HCT116 (cell line): ENCODE results near the gene SLC13A3.

ENCODE experiments used
- ATF3 ChIP-seq: IDR thresholded peaks from 2 replicates; pipeline ENCODE4 v1.6.1; 2012
- EZH2 ChIP-seq: fragments of 200-600 bp; sonication (generic); IDR thresholded peaks from 2 replicates; pipeline ENCODE4 v1.6.1; 2017; ENCODE audit warnings: antibody characterized with exemption, mixed run types

- no peak for TF ChIP-seq ATF3
- no peak for TF ChIP-seq EZH2
Measured at GRCh38 chr20:46677608-46678007, 26.3 kb upstream of the SLC13A3 start.
